NCI-H748 (cell line): ENCODE results near the gene FGF18.
A peak's percentile ranks its signal among the peaks of the same experiment; 100 is the strongest.
"Not testable (repeated sequence)": the region's sequence is repeated elsewhere in the genome, so short reads cannot be mapped to it uniquely, and the experiment has no call there.

Source experiments
- DNase-seq: peaks from one replicate; lab custom pipeline; 2025; ENCODE audit not compliant: unreplicated experiment; lab: John Stamatoyannopoulos, UW

FGF18 gene

DNA sequence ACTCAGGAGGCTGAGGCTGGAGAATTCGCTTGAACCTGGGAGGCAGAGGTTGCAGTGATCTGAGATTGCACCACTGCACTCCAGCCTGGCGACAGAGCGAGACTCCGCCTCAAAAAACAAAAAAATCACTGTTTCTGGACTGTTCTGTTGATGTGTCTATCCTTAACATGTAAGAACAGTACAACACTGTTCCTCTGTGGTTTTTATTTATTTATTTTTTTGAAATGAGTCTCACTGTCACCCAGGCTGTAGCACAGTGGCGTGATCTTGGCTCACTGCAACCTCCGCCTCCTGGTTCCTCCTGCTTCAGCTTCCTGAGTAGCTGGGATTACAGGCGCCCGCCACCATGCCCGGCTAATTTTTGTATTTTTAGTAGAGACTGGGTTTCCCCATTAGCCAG lies 20.8 kb upstream of the FGF18 start:
- not testable (repeated sequence) for DNase-seq

DNA sequence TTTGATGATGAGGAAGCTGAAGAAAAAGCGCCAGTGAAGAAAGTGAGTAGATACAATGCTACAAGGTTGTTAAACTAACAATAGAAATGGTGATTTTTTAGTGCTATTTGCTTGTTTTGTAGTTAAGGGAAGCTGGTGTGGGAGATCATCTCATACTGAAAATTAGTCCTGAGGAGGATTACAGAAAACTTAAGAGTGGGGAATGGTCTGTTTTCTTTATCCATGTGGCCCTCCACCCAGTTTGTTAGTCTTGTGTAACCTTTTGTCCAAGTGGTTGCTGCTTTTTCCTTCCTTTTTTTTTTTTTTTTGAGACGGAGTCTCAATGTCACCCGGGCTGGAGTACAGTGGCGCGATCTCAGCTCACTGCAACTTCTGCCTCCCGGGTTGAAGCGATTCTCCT lies 19.3 kb upstream of the FGF18 start:
- no peak for DNase-seq

DNA sequence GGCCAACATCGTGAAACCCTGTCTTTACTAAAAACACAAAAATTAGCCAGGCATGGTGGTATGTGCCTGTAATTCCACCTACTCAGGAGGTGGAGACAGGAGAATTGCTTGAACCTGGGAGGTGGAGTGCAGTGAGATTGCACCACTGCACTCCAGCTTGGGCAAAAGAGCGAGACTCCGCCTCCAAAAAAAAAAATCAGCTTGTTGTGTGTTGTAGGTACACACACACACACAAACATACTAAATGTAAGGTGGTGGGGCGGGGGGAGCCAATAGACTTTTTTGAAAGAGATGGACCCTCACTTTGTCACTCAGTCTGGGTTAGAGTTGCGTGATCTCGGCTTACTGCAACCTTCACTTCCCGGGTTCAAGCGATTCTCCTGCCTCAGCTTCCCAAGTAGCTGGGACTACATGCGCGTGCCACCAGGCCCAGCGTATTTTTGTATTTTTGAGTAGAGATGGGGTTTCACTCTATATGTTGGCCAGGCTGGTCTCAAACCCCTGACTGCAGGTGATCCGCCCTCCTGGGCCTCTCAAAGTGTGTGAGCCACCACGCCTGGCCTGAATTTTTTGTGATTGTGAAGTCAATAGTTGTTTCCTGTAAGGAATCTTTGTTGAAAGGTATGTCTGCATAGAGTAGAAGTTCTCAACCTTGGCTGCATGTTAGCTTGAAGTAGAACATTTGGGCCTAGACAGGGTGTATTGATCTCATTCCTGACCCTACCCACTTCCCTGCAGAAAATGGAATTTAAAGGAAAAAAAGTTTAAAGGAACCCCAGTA lies 18.1 kb upstream of the FGF18 start:
- DNase-seq: no peak

DNA sequence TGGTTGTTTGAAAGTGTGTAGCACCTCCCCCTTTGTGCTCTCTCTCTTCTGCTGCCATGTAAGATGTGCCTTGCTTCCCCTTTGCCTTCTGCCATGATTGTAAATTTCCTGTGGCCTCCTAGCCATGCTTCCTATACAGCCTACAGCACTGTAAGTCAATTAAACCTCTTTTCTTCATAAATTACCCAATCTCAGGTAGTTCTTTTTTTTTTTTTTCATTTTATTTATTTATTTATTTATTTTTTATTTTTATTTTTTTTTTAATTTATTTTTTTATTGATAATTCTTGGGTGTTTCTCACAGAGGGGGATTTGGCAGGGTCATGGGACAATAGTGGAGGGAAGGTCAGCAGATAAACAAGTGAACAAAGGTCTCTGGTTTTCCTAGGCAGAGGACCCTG lies 16.7 kb upstream of the FGF18 start:
- DNase-seq: not testable (repeated sequence)

DNA sequence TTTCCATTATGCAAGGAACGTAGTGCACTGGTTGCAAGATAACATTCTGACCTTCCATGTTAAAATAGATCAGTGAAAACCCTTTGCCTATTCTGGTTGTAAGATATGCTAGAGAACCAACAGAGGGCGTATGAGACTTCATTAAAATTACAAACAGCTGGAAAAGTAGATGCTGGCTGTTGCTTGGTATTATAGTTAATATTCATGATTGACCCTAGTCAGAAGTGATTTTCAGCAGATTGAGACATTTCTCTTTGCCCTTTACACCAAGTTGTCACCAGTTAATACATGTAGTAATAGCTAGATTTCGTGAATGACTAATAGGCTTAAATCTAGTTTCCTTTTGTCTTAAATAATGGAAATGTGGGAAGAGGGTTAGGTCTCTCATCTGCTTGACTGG lies 13.8 kb upstream of the FGF18 start:
- peak; percentile 15 for DNase-seq

DNA sequence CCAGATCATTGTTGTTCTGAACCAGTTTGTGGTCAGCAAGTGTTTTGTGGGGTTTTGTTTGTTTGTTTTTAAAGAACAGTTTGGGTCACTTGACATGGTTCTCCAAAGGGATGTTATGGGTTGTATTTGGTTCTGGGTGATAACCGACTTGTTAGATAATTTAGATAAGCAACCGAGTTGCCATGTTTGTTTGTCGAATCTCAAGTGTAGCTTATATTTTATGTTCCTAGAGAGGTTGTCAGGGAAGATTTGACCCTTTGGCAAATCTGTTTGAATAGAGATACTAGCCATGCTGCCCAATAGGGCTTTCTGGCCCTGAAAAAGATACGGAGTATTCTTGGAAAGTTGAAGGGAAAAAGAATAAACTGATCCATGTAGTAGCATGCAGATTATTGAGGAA lies 12.2 kb upstream of the FGF18 start:
- DNase-seq: no peak

DNA sequence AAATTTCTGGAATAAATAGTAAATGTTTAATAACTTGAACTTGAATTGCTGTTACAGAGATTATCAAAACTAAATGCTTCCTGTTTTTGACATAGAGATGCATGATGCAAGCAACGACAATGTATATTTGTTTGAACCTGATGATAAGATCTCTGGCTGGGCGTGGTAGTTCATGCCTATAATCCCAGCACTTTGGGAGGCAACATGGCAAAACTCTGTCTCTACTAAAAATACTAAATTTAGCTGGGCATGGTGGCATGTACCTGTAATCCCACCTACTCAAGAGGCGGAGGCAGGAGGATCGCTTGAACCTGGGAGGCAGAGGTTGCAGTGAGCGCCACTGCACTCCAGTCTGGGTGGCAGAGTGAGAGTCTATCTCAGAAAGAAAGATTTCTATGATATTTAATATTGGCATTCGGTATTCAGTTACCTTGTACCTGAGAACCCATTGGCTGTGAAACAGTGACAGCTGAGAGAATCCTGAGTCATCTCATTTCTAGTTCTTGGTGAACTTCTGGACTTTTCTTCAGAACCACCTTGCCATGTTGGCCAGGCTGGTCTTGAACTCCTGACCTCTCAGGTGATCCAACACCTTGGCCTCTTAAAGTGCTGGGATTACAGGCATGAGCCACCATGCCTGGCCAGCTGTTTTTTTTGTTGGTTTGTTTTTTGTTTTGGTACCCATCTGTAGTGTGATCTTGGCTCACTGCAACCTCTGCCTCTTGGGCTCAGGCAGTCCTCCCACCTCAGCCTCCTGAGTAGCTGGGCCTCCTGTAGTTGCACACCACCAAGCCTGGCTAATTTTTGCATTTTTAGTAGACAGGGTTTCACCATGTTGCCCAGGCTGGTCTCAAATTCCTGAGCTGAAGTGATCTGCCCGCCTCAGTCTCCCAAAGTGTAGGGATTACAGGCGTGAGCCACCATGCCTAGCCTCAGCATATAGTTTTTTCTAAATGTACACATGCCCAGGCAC lies 10.0 kb upstream of the FGF18 start:
- DNase-seq: no peak

DNA sequence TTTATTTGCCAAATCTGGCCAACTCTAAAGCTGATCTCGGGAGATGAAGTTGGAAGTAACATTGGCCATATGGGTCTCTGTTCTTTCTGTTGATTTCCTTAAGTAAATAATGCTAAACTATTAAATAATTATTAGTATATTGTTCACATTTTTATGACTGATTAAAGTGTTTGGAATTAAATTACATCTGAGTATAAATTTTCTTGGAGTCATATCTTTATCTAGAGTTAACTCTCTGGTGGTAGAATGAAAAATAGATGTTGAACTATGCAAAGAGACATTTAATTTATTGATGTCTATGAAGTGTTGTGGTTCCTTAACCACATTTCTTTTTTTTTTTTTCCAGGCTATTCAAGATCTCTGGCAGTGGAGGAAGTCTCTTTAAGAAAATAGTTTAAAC lies 9.3 kb upstream of the FGF18 start:
- no peak for DNase-seq

DNA sequence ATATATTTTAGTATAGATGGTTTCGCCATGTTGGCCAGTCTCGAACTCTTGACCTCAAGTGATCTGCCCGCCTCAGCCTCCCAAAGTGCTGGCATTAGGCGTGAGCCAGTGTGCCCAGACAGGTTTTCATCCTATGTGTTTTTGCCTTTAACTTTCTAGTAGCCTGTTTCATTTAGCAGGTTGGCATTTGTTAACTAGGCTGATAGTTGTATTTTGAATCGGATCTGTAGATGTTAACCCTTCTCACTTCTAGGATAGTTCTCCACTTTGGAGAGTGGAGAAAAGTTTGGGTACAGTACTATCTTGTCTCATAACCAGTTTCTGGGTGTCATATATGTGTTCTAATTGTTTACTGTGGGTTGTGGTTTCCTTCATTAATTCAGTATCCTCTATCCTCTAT lies 7.3 kb upstream of the FGF18 start:
- no peak for DNase-seq

DNA sequence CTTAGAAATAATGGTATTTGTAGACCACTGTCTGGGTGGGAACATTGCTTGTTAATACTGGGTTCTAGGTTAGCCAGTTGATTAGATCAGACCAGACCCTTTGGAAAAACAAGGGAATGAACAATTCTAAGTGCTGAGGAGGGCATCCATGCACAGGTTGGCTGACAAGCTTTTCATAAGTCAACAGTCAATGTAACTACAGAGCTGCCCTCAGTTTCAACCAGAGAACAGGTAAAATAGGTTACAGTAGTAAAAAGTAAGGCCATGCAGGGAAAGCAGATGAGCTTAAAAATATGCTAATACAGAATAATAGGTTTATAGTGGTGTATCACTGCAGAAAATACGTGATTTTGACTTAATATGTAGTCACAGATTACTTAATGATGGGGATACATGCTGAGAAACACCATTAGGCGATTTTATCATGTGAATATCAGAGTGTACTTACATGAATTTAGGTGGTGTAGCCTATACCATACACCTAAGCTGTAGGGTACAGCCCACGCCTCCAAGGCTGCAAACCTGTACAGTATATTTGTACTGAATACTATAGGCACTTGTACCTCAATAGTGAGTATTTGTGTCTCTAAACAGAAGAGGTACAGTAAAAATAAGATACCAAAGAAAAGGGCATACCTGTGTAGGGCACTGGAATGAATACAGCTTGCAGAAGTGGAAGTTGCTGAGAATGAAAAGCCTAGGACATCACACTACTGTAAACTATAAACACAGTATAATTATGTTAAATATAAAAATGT lies 6.1 kb upstream of the FGF18 start:
- no peak for DNase-seq

DNA sequence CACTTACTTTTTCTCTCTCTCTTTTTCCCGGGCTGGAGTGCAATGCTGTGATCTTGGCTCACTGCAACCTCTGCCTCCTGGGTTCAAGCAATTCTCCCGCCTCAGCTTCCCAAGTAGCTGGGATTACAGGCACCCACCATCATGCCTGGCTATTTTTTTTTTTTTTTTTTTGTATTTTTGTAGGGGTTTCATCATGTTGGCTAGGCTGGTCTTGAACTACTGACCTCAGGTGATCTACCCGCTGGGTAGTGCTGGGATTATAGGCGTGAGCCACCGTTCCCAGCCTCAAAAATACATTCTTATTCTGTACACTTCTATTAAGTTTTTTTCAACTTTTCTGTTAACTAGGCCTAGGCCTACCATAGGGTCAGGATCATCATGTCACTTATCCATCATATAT lies 5.5 kb upstream of the FGF18 start:
- not testable (repeated sequence) for DNase-seq

DNA sequence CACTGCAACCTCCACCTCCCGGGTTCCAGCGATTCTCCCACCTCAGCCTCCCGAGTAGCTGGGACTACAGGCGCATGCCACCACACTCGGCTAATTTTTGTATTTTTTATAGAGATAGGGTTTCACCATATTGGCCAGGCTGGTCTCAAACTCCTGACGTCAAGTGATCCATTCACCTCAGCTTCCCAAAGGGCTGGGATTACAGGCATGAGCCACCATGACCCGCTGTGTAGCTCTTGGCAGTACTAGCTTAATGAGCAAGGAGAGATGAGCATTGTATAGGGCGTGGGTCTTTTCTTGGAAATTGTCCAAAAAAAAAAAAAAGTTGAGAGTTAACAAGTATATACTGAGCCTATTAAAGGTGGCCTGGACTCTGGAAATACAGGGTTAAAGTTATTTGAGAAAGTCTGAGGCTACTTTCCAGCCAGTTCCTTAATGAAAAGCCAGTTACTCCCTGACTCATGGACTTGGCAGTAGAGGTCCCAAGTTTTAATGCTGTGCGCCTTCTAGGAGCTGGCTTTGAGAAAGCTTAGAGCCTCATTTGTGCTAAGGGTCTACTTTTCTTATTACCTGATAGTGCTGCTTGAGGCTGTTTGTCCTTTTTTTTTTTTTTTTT lies 4.2 kb upstream of the FGF18 start:
- DNase-seq: no peak

DNA sequence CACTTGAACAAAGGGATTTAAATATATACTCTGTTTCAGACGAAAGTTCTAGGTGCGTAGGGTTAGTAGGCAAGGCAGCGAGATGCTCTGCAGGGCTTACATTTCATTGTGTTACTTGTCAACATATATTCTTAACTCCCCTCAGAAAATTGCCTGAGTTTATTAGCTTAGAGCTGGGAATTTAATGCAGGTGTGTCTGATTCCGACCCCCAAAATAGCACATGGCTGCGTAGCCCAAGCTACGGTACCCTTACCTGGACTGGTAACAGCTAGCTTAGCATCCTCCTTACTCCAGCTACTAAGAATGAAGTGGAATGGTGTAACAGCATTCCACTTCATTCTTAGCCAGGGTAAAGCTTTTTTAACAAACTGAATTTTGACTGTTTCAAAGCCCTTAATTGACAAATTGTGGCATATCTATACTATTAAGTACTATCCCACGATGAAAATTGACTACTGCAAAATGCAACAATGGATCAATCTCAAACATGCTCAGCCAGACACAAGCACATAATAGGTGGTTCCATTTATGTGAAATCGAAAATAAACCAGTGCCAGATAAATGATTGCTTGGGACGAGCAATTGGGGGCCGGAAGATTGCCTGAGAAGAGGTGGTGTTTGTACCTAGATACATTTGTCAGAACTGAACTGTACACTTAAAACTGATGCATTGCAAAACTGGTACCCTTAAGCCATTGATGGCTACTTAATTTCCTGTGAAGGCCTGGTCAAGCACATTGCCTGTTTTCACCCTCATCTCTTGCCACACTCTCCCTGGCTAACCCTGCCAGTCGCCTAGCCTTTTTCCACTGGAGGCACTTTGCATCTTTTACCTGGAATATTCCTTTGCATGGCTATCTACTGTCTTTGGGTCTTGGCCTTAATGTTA lies 3.0 kb upstream of the FGF18 start:
- DNase-seq: no peak

DNA sequence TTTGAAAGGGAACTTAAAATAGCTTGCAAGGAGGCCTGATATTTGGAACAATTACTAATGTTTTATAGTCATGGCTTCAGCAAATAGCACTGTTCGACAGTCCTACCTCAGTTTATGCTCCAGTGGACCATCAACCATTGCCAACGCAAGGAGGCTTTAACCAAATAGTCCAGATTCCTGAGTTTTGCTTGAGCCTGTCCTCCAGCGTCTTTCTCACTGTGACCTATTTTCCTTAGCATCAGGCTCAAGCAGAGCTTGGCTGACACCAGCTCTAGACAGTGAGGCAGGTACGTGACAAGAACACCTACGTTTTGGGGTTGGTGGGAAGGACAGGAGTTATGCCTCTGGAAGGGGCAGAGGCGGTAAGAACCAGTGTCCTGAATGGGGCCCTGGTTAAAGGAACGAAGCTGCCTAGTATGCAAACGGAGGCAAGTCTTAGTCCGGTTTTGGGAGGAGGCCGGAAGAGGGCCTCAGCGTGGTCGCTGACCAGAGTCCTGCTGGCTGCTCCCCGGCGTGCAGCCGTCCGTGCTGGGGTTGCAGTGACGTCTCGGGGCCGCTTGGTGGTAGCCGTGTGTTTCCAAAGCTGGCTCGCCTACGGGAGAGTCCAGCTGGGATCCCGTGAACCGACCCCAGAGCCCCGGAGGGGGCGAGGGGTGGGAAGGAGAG lies 998 bp upstream of the FGF18 start:
- peak; percentile 81 for DNase-seq

DNA sequence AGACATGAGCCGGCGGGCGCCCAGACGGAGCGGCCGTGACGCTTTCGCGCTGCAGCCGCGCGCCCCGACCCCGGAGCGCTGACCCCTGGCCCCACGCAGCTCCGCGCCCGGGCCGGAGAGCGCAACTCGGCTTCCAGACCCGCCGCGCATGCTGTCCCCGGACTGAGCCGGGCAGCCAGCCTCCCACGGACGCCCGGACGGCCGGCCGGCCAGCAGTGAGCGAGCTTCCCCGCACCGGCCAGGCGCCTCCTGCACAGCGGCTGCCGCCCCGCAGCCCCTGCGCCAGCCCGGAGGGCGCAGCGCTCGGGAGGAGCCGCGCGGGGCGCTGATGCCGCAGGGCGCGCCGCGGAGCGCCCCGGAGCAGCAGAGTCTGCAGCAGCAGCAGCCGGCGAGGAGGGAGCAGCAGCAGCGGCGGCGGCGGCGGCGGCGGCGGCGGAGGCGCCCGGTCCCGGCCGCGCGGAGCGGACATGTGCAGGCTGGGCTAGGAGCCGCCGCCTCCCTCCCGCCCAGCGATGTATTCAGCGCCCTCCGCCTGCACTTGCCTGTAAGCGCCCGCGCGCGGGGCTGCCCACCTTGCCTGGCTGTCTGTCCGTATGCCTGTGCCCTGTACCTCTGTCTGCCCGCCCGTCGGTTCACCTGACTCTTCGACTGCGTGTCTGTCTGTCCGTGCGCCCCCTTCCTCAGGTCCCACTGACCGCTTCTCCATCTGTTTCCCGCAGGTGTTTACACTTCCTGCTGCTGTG lies 412 bp downstream of the FGF18 start:
- peak; percentile 81 for DNase-seq

DNA sequence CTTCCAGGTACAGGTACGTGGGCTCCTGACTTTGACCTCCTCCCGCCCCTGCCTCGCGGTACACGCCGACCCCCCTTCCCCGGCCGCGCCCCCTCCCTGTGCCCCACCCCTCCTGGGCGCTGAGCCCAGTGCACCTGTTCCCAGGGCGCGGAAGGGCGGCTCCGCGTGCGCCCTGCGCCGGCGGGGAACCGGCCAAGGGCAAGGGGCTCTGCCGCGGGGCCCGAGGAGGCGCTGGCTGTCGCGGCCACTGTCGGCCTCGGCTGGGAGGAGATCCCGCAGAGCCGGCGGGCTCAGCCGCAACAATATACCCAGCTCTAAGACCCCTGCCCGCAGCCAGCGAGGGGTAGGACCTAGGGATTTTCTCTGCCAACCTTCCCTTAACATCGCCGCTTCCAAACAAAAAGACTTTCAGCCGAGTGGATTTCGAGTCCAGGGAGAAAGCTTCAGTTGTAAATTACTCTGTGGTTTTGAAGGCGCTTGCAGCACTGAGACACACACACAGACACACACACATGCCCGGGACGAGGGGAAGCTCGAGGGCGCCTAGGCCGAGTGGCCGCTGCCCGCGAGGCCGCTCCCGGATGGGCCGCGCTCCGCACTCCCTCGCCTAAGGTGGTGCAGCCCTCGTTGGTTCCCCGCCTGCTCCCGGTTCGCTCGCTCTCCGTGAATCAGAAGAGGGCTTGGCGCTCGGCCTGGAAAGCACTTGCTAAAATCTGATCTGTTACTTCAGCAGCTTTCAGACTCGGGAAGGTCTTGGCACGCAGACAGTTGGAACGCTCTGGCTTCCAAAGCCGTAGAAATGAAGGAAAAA lies 1.2 kb downstream of the FGF18 start:
- DNase-seq: peak; percentile 81

DNA sequence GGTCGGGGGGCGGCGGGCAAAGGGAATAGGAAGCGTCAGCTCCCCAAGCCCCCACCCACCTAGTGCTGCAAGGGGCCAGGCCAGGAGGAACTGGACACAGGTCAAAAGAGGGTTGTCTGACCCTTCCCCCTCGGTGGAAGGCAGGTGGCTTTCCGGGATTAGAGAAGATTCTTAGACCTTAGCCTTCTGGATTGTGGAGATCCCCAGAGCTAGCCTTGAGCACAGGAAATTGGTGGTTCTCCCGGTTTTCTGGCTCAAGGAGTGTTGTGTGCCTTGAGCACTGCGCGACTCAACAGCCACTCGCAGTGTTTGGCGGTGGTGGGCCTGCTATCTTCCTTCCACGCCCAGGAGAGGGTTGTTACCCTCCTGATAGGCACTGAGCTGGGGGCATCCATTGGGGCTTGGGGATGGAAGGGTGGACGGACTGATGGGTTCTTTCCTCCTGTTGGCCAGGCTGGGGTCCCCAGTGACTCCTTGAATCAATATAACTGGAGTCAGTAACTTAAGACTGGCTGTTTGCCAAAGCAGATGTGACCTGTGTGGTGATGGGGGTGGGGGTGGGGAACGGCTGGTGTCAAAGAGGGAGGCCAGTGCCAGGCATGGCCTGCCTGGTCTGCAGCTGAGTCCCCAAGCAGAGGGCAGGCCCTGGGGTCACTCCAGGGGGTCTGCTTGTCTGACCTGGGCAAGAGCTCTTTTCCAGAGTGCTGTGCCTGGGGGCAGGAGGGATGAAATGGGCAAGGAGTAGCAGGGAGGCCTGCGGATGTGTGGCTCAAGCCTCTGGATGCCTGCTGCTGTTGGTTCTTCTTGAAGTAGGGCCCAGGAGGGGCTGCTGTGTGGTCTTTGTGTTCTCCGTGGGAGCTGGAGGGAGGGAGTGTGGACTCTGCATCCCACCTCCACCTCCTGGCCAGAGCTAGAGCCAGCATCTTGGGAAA lies 2.1 kb downstream of the FGF18 start:
- no peak for DNase-seq
